ENCODE results near the gene VAV3.
"Not testable (repeated sequence)": the region's sequence is repeated elsewhere in the genome, so short reads cannot be mapped to it uniquely, and the experiment has no call there.

The VAV3 gene

DNA sequence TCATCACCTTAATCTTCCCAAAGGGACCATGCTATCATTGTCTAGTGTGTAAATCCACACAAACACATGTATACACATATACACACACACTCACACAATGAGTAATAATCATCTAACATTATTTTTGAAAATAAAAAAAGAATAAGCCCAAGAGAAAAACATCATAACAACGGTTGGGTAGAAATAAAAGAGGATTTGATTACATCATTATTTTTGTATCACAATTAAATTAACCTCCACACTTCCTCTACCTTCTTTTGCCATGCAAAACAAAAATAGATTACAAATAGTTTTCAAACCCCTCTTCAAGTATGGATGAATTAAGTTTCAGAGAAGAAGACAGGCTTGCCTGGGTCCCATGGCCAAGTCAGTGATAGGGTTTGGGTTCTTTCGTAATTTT, 238.1 kb downstream of the VAV3 start:
- DNase-seq, result no peak

DNA sequence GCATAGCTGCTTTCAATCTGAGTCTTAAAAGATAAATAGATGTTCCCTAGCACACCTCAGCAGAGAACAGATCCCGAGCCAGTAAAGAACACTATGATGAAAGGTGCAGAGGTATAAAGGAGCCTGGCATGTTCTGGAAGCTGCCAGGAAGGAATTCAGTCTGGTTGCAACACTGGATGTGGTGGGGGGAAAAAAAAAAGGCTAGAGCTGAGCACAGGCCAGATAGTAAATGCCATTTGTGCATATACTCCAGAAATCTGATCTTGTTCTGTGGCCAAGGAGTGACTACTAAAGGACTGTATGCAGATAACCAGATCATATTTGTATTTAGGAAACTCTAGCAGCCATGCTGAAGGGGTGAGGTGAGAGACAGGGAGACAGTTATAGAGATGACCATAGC, 240.3 kb downstream of the VAV3 start:
- no peak for DNase-seq

DNA sequence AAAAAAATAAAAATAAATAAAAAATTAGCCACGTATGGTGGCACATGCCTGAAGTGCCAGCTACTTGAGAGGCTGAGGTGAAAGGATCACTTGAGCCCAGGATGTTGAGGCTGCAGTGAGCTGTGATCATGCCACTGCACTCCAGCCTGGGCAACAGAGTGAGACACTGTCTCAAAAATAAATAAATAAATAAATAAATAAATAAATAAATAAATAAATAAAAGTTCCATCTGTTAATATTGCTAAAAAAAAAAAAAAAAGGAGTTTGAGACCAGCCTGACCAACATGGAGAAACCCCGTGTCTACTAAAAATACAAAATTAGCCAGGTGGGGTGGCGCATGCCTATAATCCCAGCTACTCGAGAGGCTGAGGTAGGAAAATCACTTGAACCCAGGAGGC, 244.8 kb downstream of the VAV3 start:
- not testable (repeated sequence) for DNase-seq

DNA sequence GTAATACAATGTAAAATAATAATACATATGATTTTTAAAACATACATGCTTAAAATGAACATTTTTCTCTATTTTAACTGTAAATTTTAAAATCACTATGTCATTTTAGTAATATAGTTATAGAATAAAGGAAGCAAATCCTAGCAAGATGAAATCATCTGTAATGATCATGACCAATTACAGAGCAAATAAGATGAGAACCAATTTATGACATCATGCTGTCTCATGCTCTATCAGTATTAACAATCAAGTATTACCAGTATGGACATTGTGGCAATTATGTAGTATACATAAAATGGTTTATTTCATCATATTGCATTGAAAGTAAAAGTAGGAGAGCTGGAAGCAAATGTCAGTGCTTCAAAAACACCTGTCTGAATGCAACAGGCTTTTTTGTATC, 255.0 kb downstream of the VAV3 start:
- DNase-seq, result no peak

DNA sequence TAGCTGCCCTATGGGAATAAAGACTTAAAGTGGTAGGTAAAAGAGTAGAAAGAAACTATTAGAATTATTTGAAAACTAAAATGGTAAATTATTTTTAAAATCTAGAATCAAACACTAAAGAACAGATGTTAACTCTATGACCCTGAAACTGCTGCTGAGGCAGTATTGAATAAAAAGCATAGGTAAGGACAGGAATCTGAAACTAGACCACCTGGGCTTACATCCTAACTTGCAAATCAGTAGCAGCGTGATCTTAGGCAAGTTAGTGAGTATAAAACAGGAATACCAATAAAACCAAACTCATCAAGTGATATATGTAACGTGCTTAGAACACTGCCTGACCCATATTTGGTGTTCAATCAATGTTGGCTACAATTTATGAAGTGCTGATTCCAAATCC, 257.9 kb downstream of the VAV3 start:
- no peak for DNase-seq

DNA sequence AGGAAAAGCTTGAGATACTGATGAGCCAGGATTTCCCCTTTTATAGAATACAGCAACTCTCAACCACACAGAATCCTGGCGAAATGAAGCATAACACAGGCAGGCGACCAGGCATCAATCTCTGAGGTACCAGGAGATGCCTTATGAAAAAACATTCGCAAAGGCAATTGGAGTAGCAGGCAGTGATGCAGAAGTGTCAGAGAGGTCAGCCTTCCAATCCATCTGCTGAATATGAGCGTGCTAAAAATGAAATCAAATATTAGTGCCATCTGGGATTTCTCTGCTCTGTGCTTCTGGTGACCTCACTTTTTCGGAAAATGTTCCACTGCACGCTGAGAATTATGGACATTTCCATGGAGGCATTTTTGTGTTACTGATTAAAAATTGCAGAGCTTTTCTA, 258.8 kb downstream of the VAV3 start:
- no peak for DNase-seq

DNA sequence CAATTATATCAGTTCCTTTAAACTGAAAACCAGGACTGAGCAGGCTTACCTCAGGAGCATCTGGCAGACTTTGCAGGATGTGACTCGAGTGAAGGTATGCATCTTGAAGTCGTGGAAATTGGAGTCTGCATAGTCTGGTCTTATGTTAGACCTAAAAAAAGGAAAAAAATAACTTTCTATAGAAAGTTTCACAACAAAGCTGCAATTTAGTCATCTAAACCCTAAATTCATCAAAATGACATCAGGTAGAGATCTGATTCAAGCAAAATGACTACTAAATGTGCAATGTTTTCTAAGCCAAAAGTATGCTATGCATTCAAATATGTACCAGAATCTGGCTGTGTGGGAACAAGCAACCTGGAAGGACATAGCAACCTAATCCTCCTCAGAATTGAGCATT, 260.1 kb downstream of the VAV3 start:
- no peak for DNase-seq

DNA sequence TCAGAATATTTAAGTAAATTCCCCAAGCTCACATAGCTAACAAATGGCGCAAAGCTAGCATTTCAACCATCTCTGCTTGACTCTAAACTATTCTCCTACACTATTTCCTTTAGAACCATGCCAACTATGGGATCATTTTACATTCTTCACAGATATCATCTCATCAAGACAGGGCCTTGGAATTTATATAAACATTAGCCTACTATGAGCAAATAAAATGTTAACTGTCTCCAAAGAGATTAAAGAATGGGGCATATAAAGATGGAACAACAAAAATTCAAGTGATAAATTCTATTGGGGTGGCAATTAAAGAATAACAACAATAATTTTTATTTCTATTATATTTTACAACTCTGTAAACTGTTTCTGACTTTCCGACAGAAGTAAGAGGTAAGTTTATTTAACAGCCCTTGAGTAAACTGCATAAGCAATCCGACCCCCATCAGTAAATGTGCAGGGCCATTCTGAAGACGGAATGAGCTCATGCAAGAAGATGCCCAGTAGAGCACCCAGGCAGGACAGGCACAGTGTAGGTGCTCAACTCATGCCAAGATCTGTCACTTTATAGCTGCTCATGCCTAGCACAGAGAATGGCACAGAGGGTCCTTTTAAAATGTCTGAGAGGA, 261.9 kb downstream of the VAV3 start:
- DNase-seq, result no peak

DNA sequence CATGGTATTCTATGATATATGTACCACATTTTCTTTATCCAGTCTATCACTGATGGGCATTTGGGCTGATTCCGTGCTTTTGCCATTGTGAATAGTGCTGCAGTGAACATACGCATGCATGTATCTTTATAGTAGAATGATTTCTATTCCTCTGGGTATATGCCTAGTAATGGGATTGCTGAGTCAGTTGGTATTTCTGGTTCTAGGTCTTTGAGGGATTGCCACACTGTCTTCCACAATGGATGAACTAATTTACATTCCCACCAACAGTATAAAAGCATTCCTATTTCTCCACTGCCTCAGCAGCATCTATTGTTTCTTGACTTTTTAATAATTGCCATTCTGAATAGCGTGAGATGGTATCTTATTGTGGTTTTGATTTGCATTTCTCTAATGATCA, 264.3 kb downstream of the VAV3 start:
- not testable (repeated sequence) for DNase-seq

DNA sequence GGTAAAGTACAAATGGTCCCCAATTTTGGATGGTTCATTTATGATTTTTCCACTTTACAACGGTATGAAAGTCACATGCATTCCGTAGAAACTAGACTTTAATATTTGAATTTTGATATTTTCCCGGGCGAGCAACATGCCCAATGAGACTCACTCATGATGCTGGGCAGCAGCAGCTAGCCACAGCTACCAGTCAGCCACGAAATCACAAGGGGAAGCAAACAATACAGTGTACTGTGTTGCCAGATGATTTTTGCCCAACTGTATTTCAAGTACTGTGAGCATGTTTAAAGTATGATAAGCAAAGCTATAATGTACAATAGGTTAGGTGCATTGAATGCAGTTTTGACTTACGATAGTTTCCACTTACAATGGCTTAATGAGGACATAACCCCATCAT, 266.8 kb downstream of the VAV3 start:
- DNase-seq, result no peak

DNA sequence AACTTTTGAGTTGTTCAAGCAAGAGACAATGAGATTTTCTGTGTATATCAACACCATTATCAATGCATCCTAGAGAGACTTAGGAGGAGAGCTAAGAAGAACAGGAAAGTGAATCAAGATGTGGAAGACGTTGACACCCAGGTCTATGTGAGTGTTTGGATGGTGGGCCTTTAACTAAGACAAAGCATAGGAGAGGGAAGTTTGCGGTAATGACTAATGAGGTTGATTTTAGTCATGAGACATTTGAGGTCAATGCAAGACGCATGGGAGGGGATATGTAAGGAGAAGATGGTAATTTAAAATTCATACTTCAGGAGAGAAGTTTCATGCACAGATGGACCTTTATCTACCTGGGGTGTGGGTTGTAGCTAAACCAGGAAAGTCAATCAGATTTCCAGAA, 269.6 kb downstream of the VAV3 start:
- no peak for DNase-seq

DNA sequence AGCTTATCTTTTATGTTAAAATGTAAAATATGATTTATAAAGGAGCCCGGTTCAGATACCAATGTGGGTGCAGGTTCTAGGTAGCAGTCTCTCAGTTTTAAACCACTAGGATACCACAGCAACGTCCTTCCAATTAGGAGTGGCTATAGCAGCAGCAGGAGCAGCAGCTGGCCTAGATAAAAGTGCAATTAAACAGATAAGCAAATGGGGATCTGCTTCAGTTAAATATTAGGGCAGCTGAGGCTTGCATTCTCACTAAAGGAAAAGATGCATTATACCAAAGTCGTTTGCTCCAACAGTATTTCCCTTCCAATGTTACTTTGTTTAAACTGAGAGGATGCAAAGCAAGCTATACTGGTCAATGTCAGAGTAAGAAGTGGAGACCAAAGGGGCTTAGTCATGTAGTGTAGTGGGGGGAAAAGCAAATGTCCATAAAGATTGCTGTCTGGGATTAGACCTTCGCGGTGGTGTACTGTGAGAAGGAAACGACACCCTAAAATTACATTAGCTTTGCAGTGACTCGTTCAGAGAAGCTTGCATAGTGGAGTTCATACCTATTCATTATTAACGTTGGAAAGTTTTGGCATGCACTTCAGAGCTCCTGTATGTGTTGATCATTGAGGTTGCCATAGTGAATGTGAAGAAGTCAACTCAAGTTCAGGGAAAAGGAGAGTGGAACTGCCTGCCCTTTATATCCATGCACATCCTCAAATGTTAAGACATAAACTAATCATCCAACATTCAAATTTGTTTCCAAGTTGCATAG, 272.2 kb downstream of the VAV3 start:
- no peak for DNase-seq

DNA sequence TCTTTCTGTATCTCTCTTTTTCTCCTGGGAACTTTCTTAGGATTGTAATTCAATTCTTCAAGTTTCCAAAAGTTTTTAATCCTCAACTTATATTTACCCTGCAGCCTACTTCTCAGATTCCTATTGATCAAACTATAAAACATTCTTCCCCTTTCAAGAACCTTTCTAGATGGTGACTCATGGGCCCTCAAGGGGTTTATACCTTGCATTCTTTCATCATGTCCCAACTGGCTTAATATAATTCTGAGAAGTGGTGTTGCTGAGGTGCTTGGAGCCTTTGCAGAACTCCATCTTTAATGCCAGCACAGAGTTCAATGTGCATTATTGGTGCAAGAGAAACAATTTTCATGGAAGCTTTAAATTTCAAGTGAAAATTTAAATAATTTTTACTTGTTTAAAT, 273.4 kb downstream of the VAV3 start:
- no peak for DNase-seq

DNA sequence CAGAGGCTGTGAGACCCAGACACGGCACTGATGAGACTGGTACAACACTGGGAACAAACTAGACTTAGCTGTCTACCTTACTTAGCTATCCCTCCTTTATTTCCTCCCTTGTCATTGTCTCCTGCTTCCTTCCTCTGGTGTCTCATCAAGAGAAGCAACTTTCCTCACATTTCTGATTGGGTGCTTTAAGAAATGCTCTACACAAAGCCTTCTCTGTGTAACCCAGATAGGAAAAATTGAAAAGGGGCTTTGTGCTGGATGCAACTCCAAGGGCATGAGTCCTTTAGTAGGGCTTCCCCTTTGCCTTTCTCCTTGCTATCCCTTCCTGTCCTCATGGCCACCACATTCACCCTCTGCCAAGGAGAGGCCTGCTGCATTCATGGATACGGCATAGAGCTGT, 274.5 kb downstream of the VAV3 start:
- no peak for DNase-seq

DNA sequence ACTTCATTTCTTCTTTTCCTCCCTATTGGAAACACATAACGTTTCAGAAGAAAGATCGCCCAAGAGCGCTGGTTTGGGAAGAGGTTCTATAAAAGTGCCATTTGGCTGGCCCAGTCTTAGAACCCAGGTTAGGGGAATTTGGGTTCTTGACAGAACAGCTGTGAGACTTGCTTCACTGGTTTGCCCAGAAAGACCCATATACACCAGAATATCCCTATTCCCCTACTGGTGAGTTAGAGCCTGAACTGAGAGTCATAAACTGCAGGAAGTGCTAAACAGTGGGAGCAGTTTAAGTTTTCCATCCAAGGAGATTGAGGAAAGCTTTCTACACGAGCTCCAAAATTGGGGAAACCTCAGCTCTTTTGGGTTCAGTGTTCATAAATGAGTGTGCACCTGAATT, 275.2 kb downstream of the VAV3 start:
- no peak for DNase-seq

DNA sequence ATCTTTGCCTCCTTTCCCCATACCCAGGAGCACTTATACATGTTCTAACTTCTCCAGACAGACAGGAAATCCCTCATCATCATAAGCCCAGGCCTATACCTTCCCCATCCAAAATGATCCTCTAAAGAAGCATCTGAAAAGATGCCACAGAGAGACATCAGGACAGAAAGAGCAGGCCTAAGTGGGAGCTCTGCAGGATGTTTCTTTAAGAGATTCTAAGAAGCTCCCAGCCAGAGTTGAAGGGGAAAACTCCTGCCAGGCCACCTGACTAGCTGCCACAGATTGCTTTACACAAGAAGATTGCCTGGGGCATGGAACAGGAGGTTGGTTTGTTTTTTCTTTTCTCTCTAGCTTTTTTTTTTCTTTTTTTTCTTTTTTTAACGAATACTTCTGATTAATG, 275.8 kb downstream of the VAV3 start:
- DNase-seq, result no peak

DNA sequence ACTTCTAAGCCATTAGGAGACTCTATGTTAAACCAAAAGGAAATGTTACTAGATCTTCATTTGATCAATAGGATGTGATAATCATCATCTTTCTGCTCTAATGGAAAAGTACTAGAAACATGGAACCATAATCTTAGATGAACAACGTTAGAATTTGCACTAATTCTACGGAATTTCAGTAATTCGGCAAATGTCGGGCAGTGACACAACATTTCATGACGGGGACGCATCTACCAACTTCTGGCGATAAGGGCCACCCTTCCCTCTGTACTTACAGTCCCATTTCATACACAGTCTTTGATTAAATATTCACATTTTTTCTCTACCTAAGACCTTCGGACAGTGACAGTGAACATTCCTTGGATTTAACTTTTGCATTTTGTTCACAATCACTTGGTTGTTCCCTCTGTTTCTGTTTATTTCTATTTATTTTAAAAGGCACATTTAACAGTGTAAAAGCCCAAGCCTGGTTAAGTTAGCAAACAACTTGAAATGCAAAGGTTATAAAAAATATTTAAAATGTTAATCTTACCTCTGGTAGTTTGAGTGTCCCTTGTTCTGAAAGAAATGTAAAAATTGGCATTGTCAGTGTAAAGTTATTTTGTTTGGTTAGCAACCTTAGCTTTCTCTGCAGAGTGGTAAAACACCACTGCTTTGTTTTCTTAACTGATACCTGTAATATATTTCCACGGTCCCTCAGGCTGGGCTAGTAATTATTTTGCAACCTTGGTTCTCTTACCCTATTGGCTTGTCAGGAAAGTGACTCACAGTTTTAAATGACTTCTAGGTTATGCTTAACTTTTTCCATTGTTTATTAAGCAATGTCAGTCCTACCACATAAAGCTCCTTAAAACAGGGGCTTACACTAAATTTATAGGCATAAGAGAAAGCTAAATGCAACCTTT, 276.9 kb downstream of the VAV3 start:
- no peak for DNase-seq

DNA sequence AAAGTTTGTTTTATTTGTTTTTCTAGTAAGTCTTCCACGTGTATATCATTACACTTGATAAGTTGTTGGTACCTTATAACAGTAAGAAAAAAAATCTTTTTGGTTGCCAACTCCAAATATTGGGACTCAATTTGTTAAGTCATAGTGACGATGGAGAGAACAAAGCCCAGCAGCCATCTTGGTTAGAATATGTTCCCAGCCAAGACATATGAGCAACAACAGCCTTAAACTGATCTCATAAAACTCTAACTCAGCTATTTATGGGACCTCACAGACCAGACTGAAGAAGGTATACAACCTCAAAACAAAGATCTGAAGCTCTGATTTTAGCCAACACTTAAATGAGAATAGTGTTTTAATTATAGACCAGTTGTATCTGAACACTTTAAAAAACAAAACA, 281.3 kb downstream of the VAV3 start:
- DNase-seq, result no peak

DNA sequence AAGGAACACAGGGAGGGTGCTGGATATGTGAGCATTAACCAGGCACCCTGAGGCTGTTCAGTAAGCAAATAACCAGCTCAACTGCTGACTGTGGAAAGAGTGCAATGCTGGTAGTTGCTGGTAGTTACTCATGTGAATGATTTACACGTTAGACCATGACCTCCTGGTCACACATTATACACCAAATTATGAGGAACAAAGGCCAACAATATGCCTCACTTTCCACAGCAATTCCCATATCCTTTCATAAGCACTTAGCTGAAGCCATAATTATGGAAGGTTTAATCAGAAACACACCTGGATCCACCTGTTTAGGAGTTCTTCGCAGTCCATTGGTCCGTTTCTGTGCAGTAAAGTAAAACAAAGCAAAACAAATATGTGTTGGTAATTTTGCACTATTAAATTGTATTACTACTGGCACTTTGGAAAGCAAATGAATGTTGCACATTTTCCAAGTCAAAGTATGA, 281.8 kb downstream of the VAV3 start:
- no peak for DNase-seq

DNA sequence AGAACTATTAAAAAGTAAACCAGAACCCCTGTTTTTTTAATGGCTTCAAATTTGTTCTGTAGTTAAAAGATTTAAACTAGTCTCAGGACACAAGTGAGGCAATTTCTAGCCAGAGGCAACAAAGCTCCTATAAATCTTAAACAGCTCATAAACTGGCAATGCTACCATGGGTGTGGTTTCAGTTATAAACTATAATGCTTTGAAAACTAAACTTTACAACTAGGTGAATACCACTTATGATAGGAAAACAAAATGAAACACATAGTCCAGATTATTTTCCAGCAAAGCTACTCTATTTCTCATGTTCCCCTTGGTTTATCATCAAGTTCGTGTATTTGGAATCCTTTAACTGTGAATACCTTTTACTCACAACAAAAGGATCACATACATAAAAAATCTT, 282.5 kb downstream of the VAV3 start:
- DNase-seq, result no peak

DNA sequence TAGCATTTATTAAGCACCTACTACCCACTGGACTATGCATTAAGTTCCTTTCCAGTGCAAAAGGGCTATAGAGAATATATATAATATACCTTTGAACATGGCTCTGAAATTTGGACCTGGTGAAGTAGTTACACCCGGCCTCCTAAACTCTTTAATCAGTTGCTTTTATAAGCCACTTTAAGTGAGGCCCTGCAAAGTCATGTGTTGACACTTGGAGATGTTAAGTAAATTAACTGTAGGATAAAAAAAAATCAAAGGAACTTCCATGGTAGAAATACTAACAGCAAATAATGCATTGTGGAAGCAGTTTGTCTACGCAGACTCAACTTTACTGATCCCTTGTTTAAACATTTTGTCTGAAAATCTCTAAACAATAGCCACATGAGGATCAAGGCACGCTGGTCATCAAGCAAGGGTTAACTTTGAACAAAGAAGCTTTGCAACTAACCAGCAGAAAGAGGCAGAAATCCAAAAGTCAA, 283.9 kb downstream of the VAV3 start:
- DNase-seq, result no peak

DNA sequence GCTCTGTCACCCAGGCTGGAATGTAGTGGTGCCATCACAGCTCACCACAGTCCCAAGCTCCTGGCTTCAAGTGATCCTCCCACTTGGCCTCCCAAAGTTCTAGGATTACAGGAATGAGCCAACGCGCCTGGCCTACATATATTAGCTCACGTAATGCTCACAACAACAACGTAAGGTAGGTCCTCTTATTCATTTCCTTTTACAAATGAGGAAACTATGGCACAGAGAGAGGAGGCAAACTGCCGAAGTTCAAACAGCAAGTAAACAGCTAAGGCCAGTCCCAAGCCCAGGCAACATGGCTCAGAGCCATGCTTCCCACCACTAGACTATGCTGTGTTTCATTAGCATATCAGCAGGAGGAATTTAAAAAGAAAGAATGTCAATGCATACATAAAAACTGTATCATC, 284.4 kb downstream of the VAV3 start:
- no peak for DNase-seq

DNA sequence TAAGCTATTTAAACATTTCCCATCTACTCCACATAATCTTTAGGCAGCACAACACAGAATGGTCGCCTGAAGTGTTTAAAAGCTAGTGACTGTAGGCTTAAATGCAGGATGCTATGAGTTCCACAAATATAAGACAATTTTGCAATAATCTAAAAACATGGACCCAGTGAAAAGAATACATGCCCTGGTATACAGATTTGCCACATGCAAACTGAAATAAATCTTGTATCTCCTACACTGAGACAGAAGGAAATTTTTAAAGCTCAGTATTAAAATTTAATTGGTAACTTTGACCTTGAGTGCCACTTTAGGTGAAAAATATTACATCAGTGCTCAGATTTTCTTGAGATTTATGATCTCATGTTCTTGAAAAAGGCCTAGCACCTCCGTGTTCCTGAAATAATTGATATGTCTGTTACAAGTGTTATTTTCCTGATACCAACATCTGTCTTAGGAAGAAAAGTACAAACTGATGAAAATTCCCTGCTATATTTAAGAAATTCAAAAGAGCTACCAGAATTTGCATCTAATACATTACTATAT, 285.5 kb downstream of the VAV3 start:
- DNase-seq, result no peak
